ENCODE measurements around the gene RSRC1. TPM values are rescaled to one million over a fixed set of nuclear protein-coding genes. Genes with fewer than 3 reads are reported as not detected.

RSRC1 gene
- total RNA-seq, 4 donors from 2014 or later = 22.5 to 41.4 (median 32.9) TPM

- 78 to 94% methylated on average over 1 of the region's 1 CpG for WGBS, 2 donors
- no peak for TF ChIP-seq POLR2A (IDR thresholded peaks at IDR 0.05)
- no peak for TF ChIP-seq CTCF (IDR thresholded peaks at IDR 0.05)
- no peaks in the 10 kb centered on the region for H3K9me3 ChIP-seq
- H3K4me3 ChIP-seq = no peak overlapping the region
- H3K36me3 ChIP-seq = peaks cover 0 to 3% (median 0%) of the 10 kb centered on the region in 3 donors
- no peaks in the 10 kb centered on the region for H3K4me1 ChIP-seq
- no peak for DNase-seq
- H3K27ac ChIP-seq = no peak overlapping the region
- intact Hi-C loops (cut with DNase I) = no loop called here
- H3K27me3 ChIP-seq = no peaks in the 10 kb centered on the region
Measured at GRCh38 chr3:158233791-158234190, 123.9 kb downstream of the RSRC1 start.

DNA sequence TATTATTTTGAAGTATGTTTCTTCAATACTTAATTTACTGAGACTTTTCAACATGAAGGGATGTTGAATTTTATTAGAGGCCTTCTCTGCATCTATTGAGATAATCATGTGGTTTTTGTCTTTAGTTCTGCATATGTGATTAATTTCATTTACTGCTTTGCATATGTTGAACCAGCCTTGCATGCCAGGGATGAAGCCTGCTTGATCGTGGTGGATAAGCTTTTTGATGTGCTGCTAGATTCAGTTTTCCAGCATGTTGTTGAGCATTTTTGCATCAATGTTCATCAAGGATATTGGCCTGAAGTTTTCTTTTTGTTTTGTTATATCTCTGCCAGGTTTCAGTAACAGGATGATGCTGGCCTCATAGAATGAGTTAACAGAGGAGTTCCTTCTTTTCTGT, 134.4 kb downstream of the RSRC1 start:
- H3K36me3 ChIP-seq = peaks cover 0 to 8% (median 0%) of the 10 kb centered on the region in 3 donors
- TF ChIP-seq CTCF (IDR thresholded peaks at IDR 0.05) = no peak
- TF ChIP-seq POLR2A (IDR thresholded peaks at IDR 0.05) = no peak
- no peak overlapping the region for H3K4me3 ChIP-seq
- no peaks in the 10 kb centered on the region for H3K27me3 ChIP-seq
- no peak for DNase-seq
- H3K27ac ChIP-seq = no peak overlapping the region
- no peaks in the 10 kb centered on the region for H3K4me1 ChIP-seq
- 91 to 100% methylated on average over 1 of the region's 1 CpG for WGBS, 2 donors
- H3K9me3 ChIP-seq = peaks cover 0 to 8% (median 0%) of the 10 kb centered on the region in 3 donors
- intact Hi-C loops (cut with DNase I) = no loop called here

- no peaks in the 10 kb centered on the region for H3K4me1 ChIP-seq
- TF ChIP-seq POLR2A (IDR thresholded peaks at IDR 0.05) (no peak), CTCF (IDR thresholded peaks at IDR 0.05) (no peak)
- 85 to 95% methylated on average over 3 of the region's 3 CpGs for WGBS, 2 donors
- no peak overlapping the region for H3K4me3 ChIP-seq
- no peaks in the 10 kb centered on the region for H3K27me3 ChIP-seq
- no peak overlapping the region for H3K27ac ChIP-seq
- peaks cover 0 to 8% (median 4%) of the 10 kb centered on the region in 3 donors for H3K9me3 ChIP-seq
- DNase-seq = no peak
- intact Hi-C loops (cut with DNase I) = no loop called here
- H3K36me3 ChIP-seq = peaks cover 0 to 8% (median 0%) of the 10 kb centered on the region in 3 donors
Measured at GRCh38 chr3:158247288-158247687, 137.4 kb downstream of the RSRC1 start.

DNA sequence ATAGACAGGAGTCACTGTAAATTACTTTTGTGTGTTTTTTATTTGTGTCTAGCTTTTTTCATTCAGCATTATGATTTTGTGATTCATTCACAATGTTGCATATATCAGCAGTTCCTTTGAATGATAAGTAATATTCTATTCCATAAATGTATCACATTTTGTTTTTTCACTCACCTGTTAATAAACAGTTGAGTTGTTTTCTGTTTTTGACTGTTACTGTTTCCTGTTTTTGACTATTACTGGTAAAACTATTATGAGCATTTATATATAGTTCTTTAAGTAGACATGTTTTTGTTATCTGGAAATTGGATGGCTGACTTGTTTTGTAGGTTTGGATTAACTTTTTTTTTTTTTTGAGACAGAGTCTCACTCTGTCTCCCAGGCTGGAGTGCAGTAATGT, 138.4 kb downstream of the RSRC1 start:
- intact Hi-C loops (cut with DNase I) = no loop called here
- peaks cover 0 to 8% (median 4%) of the 10 kb centered on the region in 3 donors for H3K9me3 ChIP-seq
- H3K27me3 ChIP-seq = no peaks in the 10 kb centered on the region
- no peak overlapping the region for H3K4me3 ChIP-seq
- H3K4me1 ChIP-seq = no peaks in the 10 kb centered on the region
- TF ChIP-seq CTCF (IDR thresholded peaks at IDR 0.05) = no peak
- no peak for TF ChIP-seq POLR2A (IDR thresholded peaks at IDR 0.05)
- peaks cover 0 to 8% (median 0%) of the 10 kb centered on the region in 3 donors for H3K36me3 ChIP-seq
- no peak for DNase-seq
- H3K27ac ChIP-seq = no peak overlapping the region

DNA sequence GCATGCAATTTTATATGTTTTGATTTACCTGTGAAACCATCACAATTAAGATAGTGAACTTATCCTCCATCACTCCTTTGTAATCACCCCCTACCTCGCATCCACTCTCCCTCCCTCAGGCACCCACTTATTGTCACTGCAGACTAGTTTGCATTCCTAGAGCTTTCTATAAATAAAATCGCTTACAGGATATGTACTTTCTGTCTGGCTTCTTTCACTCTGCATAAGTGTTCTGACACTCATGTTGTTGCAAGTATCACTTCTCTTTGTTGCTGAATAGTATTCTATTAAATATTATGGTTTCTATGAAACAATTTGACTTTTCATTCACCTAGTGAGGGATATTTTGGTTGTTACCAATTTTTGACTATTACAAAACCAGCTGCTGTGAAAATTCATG, 139.3 kb downstream of the RSRC1 start:
- H3K27ac ChIP-seq = no peak overlapping the region
- no peak for TF ChIP-seq CTCF (IDR thresholded peaks at IDR 0.05)
- TF ChIP-seq POLR2A (IDR thresholded peaks at IDR 0.05) = no peak
- WGBS, 2 donors = 68 to 94% methylated on average over 2 of the region's 2 CpGs
- H3K27me3 ChIP-seq = no peaks in the 10 kb centered on the region
- intact Hi-C loops (cut with DNase I) = no loop called here
- DNase-seq = no peak
- H3K4me1 ChIP-seq = no peaks in the 10 kb centered on the region
- peaks cover 0 to 8% (median 0%) of the 10 kb centered on the region in 3 donors for H3K36me3 ChIP-seq
- H3K4me3 ChIP-seq = no peak overlapping the region
- H3K9me3 ChIP-seq = peaks cover 0 to 4% (median 3%) of the 10 kb centered on the region in 3 donors

All from esophagus squamous epithelium (tissue), 5 donors.